Hematopoietic multipotent progenitor cell treated with erythropoietin and hydrocortisone succinate and interleukin-3 and kit ligand, for 17 days (in vitro differentiated cells): ENCODE results near the gene TUBD1.
"Not testable (repeated sequence)": the region's sequence is repeated elsewhere in the genome, so short reads cannot be mapped to it uniquely, and the experiment has no call there.

Experiments
- DNase-seq: peaks from one replicate; pipeline ENCODE4 v3.0.0-alpha.2; 2015; ENCODE audit warnings: low spot score

Gene TUBD1

GRCh38 chr17:59874376-59874775, 18.4 kb downstream of the TUBD1 start:
- DNase-seq: no peak

- DNase-seq: not testable (repeated sequence)
Observed at GRCh38 chr17:59873414-59873813, 19.3 kb downstream of the TUBD1 start.

GRCh38 chr17:59872351-59872750, 20.4 kb downstream of the TUBD1 start:
- no peak for DNase-seq

GRCh38 chr17:59870482-59870881, 22.3 kb downstream of the TUBD1 start:
- no peak for DNase-seq

- no peak for DNase-seq
Observed at GRCh38 chr17:59869941-59870218, 22.9 kb downstream of the TUBD1 start.

GRCh38 chr17:59863616-59864015, 29.1 kb downstream of the TUBD1 start:
- DNase-seq: no peak

- DNase-seq: peak; percentile 25
Observed at GRCh38 chr17:59859444-59860025, 33.2 kb downstream of the TUBD1 start.

GRCh38 chr17:59858932-59859331, 33.8 kb downstream of the TUBD1 start:
- no peak for DNase-seq

- DNase-seq: no peak
Observed at GRCh38 chr17:59858167-59858816, 34.5 kb downstream of the TUBD1 start.

- no peak for DNase-seq
Observed at GRCh38 chr17:59856859-59857794, 35.6 kb downstream of the TUBD1 start.

GRCh38 chr17:59853919-59854729, 38.6 kb downstream of the TUBD1 start:
- not testable (repeated sequence) for DNase-seq

- no peak for DNase-seq
Observed at GRCh38 chr17:59853168-59853918, 39.4 kb downstream of the TUBD1 start.

- DNase-seq: not testable (repeated sequence)
Observed at GRCh38 chr17:59852847-59853167, 39.9 kb downstream of the TUBD1 start.

- DNase-seq: no peak
Observed at GRCh38 chr17:59851439-59852375, 41.0 kb downstream of the TUBD1 start.

- not testable (repeated sequence) for DNase-seq
Observed at GRCh38 chr17:59850311-59850710, 42.4 kb downstream of the TUBD1 start.

GRCh38 chr17:59848778-59849177, 44.0 kb downstream of the TUBD1 start:
- no peak for DNase-seq

- DNase-seq: no peak
Observed at GRCh38 chr17:59848385-59848668, 44.4 kb downstream of the TUBD1 start.

GRCh38 chr17:59846394-59847165, 46.2 kb downstream of the TUBD1 start:
- DNase-seq: no peak

- DNase-seq: no peak
Observed at GRCh38 chr17:59845595-59846393, 46.9 kb downstream of the TUBD1 start.
